NCI-H2107 (cell line): ENCODE data around the gene IRAK1.

Experiments
- DNase-seq: peaks from one replicate; lab custom pipeline; 2025; lab: John Stamatoyannopoulos, UW

Gene IRAK1

GRCh38 chrX:154019061-154019621 is 561 bp downstream of the IRAK1 start:
- DNase-seq = no peak

- DNase-seq = no peak
These were observed 1.1 kb downstream of the IRAK1 start for GRCh38 chrX:154018518-154019060.

GRCh38 chrX:154017766-154018517 is 1.8 kb downstream of the IRAK1 start:
- DNase-seq = no peak

- DNase-seq = no peak
These were observed 3.2 kb downstream of the IRAK1 start for GRCh38 chrX:154016366-154017076.

DNA sequence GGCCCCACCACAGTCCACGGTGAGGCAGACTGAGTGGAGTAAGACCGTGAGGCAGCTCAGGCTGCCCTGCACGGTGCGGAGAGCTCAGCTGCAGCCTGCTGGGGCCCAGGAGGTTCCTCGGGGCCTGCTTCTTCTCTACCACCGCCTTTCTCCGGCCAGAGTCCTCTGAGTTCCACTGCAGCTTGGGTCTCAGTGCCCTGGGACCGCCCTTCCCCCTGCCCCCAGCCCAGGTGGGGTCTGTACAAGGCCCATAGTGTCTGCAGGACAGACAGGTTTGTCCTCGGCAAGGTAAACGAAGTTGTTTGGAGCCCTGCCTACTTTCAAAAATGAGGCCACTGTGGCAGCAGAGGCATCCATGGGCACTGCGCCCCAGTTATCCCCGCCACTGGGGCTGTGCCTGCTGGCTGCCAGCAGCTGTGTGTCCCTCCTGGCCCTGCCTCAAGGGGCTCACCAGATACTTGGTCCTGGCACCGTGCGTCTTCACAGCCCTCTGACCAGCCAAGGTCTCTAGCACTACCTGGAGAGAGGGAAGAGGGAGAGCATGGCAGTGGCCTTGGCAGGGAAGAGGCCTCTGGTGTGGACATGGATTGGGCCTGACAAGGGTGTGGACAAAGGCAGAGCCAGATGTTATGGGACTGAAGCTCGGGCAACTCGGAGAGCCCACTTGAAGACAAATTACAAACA is 4.0 kb downstream of the IRAK1 start:
- no peak for DNase-seq

DNA sequence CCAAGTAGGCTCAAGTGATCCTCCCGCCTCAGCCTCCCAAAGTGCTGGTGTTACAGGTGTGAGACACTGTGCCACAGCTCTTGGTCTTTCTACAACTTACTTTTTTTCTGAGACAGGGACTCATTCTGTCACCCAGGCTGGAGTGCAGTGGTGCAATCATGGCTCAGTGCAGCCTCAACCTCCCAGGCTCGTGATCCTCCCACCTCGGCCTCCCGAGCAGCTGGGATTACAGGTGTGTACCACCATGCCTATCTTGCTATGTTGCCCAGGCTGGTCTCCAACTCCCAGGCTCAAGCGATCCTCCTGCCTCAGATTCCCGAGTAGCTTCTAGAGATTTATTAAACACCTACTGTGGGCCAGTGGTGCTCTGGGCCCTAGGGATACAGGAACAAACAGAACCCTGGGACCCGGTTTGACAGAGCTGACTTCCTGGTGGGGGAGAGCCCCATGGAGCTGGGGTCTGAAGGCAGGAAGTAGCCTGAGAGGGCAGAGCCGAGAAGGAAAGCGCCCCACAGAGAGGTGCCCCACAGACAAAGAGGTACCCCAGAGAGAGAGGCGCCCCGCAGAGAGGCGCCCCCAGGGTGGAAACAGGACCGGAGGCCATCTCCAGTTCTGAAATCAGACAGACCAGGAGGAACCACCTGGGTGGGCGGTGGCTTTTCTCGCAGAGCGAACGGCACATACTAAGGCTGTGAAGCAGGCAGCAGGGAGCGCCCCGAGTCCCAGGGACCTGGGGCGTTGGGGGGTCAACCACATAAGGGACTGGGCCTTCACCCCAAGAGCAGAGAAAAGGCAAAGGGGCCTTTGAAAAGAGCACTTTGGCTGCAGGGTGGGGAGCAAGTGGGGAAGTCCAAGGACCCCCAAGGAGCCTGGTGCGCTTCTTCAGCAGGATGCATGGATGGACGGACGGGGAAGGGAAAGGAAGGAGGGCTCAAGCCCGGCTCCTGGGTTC is 5.0 kb downstream of the IRAK1 start:
- DNase-seq = no peak

GRCh38 chrX:154013614-154014360 is 5.9 kb downstream of the IRAK1 start:
- no peak for DNase-seq

DNA sequence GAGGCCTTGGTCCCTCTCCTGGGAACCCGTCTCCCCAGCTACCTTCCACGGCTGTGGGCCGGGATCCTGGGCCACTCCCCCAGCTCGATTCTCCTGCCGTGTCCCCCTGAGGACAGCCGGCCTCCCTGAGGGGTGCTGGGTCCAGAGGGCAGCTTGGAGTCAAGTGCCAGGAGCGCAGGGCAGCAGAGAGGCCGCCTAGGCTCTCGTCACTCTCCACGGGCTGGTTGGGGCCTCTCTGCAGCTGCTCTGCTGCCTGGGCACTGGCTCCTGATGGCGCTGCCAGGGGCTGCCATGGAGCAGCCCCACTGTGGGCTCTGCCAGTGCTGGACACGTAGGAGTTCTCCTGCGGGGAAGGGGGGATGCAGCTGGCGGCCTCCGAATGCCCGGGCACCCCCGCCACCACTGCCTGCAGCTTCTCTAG is 6.7 kb downstream of the IRAK1 start:
- DNase-seq = no peak

DNA sequence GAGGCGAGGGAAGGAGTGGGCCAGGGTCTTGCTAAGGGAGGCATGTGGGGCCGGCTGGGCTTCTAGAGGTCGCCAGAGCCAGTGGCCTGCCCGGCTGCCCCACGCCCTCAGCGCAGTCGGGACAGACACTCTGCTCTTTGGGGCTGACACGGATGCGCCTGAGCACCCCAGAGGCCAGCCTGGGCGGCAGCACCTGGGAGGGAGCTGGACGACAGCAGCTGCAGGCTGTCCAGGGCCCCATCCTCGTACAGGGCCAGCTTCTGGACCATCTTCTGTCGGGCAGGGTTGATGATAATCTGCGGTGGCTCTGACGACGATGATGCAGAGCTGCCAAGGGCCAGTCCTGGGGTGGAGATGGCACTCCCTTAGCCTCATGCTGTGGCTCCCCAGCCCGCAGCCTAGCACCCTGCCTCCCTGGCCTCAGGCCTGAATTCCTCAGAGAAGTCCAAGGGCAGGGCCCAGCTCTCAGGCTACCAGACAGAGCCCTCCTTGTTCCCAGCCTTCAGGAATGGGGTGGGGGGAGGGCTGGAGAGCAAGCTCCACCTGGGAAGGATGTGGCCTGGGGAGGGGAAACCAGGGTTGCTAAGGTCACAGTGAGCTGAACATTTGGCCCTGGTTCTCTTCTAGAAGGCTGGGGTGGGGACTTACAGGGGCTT is 7.2 kb downstream of the IRAK1 start:
- DNase-seq = no peak

DNA sequence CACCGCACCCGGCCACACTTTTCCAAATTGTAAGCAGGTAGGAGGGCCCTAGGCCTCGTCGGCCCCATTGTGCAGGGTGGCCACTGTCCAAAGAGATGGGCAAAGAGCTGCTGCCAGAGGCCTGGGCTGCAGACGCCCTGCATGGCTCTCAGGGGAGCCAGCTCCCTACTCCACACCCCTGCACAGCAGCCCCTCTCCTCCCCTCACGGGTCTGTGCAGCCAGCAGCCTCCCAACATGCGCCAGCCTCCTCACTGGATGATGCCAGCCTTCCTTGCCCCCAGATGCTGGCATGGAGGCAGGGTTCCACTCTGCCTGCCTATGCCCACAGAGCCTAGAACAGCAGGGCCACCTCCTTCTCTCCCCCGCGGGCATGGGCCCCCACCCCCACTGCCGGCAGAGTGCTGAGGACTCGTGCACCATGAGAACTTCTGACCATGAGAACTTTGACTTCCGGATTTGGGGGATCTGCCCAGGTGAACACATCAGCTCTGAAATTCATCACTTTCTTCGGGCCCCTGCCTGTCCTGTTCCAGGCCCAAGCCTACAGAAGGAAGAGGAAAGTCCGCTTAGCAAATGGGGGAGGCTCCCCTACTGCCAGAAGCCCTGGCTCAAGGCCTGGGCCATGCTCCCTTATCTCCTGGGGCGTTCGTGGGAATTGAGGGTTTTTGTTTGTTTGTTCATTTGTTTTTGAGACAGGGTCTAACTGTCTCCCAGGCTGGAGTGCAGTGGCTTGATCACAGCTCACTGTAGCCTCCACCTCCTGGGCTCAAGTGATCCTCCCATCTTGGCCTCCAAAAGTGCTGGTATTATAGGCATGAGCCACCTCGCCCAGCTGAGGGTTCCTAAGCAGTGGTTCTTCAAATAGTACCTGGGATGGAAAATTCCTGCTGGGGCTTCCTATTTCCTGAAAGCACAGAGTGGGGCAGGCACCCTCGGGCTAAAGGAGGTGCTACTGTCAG is 8.0 kb downstream of the IRAK1 start:
- no peak for DNase-seq

DNA sequence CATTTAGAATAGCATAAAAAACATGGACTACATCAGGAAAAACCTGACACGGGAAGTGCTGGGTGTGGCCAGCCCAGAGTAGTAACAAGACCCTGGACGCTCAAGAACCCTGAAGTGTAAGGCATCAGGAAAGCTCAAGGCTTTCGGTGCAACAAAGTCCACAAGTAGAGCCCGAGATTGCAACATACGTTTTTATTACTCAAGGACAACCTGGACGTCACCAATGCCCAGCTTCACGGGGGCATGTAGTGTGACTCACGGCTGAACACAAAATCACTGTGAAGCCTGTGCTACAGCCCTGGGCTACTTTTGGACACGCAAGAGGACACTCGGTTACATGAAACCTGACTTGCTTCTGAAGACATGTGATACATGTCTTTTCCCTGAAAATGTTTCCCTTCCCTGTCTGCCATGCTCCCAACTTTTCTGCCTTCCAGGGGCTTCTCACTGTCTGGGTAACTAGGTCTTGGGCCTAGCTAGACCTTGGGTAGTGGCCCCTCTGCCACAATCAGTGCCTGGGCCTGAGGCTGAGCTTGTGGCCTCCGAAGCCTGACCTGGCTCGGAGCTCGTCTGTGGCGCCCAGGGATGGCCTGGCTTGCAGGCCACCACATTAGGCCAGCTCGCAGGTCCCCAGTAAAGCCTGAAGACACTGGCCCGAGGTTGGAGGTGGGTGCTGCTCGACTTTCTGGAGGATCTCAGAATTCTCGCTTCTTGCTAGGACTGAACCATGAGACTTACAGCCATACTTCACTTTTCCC is 9.2 kb downstream of the IRAK1 start:
- no peak for DNase-seq

DNA sequence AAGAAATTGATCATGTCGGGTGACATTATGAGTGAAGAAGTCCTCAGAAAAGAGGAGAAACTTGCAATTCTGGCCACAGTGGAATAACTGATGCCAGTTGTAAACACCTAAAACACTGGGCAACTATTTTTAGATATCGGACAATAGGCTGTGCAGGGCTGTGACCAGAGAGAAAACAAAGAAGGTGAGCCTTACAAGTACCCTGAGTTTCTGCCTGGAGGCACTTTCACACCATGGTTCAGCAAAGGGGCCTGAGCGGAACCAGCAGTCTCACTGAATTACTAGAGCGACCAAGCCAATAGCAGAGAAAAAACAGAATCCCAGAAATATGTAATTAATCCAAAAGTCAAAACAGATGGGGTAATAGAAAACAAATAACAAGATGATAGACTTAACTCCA is 11.2 kb downstream of the IRAK1 start:
- DNase-seq = no peak

GRCh38 chrX:154006947-154007346 is 12.8 kb downstream of the IRAK1 start:
- no peak for DNase-seq

DNA sequence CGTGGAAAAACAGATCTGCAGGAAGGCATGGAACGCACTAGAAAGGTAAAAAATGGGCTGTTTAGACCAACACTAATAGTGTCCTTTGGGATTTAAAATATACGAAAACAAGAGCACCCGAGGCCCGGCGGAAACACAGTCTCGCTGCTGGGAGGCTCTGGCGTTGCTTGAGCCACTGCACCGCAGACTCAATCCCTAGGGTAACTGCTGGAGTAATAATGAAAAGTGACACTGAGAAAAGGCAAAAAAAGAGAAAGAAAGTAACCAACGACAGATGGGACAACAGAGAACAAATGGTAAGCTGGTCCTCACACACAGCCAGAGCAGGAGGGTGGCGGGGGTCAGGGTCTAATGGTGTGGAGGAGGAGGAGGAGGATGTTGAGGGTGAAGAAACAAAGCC is 15.4 kb downstream of the IRAK1 start:
- DNase-seq = no peak

GRCh38 chrX:154002215-154002719 is 17.4 kb downstream of the IRAK1 start:
- peak; percentile 67 for DNase-seq

DNA sequence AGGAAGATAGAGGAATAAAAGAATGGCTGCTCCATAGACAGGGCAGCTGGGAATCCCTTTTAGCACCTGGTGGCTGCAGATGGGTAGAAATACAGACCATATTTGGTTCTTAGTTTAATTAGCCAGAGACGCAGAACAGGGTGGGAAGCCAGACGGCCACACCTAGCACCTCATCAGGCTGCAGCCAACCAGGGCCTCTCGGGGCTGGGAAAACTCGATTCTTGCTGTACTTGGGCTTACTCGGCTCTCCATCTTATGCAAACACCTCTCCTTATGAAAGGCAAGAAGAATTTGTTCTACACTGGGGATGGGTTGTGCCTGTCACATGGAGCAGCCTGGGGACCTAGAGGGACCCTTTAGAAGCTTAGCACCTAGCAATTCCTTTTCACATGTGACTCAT is 19.7 kb downstream of the IRAK1 start:
- DNase-seq = no peak

DNA sequence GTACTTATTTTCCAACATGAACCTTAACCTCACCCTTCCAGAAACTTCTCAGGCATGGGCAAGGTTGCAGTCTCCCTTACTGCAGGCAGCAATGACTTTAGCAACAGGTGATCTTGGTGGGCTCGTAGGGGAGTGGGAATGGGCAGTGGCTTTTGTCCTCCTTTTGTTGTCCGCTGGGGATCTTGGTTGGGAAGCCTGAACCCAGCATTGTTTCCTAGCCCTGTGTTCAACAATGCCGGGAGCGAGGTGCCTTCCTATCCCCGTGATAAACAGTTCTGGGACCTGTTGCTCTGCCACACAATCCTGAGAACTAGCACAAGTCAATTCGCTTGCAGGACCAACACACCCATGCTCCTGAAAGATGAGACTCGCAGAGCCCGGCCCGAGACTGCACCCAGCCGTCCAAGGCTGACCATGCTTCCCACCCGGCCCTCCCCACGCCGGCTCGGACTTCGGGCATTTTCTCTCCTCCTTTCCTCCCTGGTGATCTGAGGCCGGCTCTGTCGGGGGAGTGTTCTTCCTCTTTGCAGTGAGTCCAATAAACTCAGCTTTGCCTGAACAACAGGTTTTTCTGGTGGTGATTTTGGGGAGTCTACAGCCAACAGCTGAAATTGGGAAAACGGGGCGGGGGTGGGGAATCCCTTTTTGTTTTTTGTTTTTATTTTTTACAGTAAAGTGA is 20.2 kb downstream of the IRAK1 start:
- no peak for DNase-seq
